GM19193 (cell line): ENCODE results near the gene YPEL3.

ENCODE experiments used
- POLR2A ChIP-seq: IDR thresholded peaks from 4 replicates; pipeline ENCODE4 v1.6.1; 2011; ENCODE audit not compliant: insufficient read depth, insufficient read length; ENCODE audit errors: extremely low read depth

Gene YPEL3

GRCh38 chr16:30053376-30054015, 42.5 kb downstream of the YPEL3 start:
- TF ChIP-seq POLR2A: no peak

GRCh38 chr16:30052671-30053372, 43.2 kb downstream of the YPEL3 start:
- TF ChIP-seq POLR2A: peak; percentile 53

GRCh38 chr16:30051518-30051917, 44.5 kb downstream of the YPEL3 start:
- TF ChIP-seq POLR2A: no peak

GRCh38 chr16:30049871-30050270, 46.1 kb downstream of the YPEL3 start:
- no peak for TF ChIP-seq POLR2A

- TF ChIP-seq POLR2A: no peak
Observed at GRCh38 chr16:30046588-30046987, 49.4 kb downstream of the YPEL3 start.

GRCh38 chr16:30046178-30046577, 49.8 kb downstream of the YPEL3 start:
- TF ChIP-seq POLR2A: no peak
